GM23248 (cell line): ENCODE measurements around the gene PPFIA3.
"Not testable (repeated sequence)": the region's sequence is repeated elsewhere in the genome, so short reads cannot be mapped to it uniquely, and the experiment has no call there.

ENCODE experiments used
- EZH2 ChIP-seq: fragments of 200-600 bp; sonication (generic); IDR thresholded peaks from 2 replicates; pipeline ENCODE4 v1.6.1; 2018; ENCODE audit warnings: antibody characterized with exemption, mild to moderate bottlenecking; ENCODE audit not compliant: insufficient read depth, poor library complexity, severe bottlenecking
- EZH2phosphoT487 ChIP-seq: fragments of 200-600 bp; sonication (generic); IDR thresholded peaks from 2 replicates; pipeline ENCODE4 v1.6.1; 2018; ENCODE audit warnings: antibody characterized with exemption, moderate library complexity, mild to moderate bottlenecking, low read depth; ENCODE audit not compliant: insufficient read depth

DNA sequence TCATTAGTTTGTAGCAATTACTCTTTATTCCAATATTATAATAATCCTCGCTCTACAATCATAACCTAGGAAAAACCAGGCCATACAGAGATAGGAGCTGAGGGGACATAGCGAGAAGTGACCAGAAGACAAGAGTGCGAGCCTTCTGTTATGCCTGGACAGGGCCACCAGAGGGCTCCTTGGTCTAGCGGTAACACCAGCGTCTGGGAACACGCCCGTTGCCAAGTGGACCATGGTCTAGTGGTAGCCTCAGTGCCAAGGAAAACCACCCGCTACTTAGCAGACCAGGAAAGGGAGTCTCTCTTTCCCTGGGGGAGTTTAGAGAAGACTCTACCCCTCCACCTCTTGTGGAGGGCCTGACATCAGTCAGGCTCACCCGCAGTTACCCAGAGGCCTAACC lies 44.5 kb upstream of the PPFIA3 start:
- not testable (repeated sequence) for TF ChIP-seq EZH2phosphoT487, EZH2
